IMR-90 (cell line): ENCODE data around the gene TMEM117. TPM values are rescaled to one million over a fixed set of nuclear protein-coding genes. Genes with fewer than 3 reads are reported as not detected.

Source experiments
- ATAC-seq: fragments of 200-7000 bp; cut with Tn5 transposase; 2 replicates; pipeline ENCODE4 v1.9.1; 2020; ENCODE audit warnings: low read depth, mild to moderate bottlenecking, moderate library complexity
- BruUV-seq: library from RNA; stranded (reverse); fragments of 400-500 nt; replicated peaks from 2 replicates; lab custom pipeline; 2021; lab: Mats Ljungman, UMichigan
- CTCF ChIA-PET: fragments of 300-600 bp; formaldehyde crosslinking; extraction: SDS; loops from one replicate; lab custom pipeline; 2021; ENCODE audit warnings: antibody characterized with exemption; lab: Yijun Ruan, JAX
- POLR2A ChIA-PET: fragments of 300-600 bp; sonication (Branson Sonifier 250); formaldehyde crosslinking; loops from one replicate; lab custom pipeline; 2022; ENCODE audit warnings: antibody characterized with exemption; ENCODE audit not compliant: unreplicated experiment; lab: Charles Lee
- DNase-seq: peaks from one replicate; pipeline ENCODE4 v3.0.0; 2013
- H2AFZ ChIP-seq: replicated peaks from 2 replicates; pipeline ENCODE3; 2013; ENCODE audit warnings: low read length, mild to moderate bottlenecking; ENCODE audit not compliant: poor library complexity
- H2AK5ac ChIP-seq: 2 replicates; pipeline ENCODE4 v1.6.1; 2013; ENCODE audit warnings: low read depth, low read length, inconsistent platforms
- H2AK9ac ChIP-seq: replicated peaks from 2 replicates; pipeline ENCODE3; 2013; ENCODE audit warnings: mild to moderate bottlenecking, low read depth, low read length, moderate library complexity; ENCODE audit not compliant: poor library complexity
- H2BK120ac ChIP-seq: 2 replicates; pipeline ENCODE4 v1.6.1; 2013; ENCODE audit warnings: low read depth, low read length, inconsistent platforms
- H2BK15ac ChIP-seq: 3 replicates; pipeline ENCODE4 v1.6.1; 2013; ENCODE audit warnings: low read depth, low read length, inconsistent platforms
- H2BK20ac ChIP-seq: 2 replicates; pipeline ENCODE4 v1.6.1; 2013; ENCODE audit warnings: low read depth, mild to moderate bottlenecking, inconsistent platforms, low read length, moderate library complexity
- H2BK5ac ChIP-seq: 2 replicates; pipeline ENCODE4 v1.6.1; 2013; ENCODE audit warnings: mild to moderate bottlenecking, low read depth, low read length, inconsistent platforms; ENCODE audit not compliant: poor library complexity, severe bottlenecking
- H3K14ac ChIP-seq: replicated peaks from 2 replicates; pipeline ENCODE4 v1.6.1; 2013; ENCODE audit warnings: low read depth, low read length, inconsistent platforms
- H3K18ac ChIP-seq: 2 replicates; pipeline ENCODE4 v1.6.1; 2013; ENCODE audit warnings: low read depth, low read length, control low read depth
- H3K23ac ChIP-seq: 2 replicates; pipeline ENCODE4 v1.6.1; 2013; ENCODE audit warnings: low read depth, low read length, inconsistent platforms
- H3K27ac ChIP-seq: 2 replicates; pipeline ENCODE4 v1.5.1; 2013; ENCODE audit warnings: mild to moderate bottlenecking, control low read depth, low read length; ENCODE audit not compliant: insufficient read depth
- H3K27me3 ChIP-seq: 2 replicates; pipeline ENCODE4 v1.6.1; 2013; ENCODE audit warnings: low read length; ENCODE audit not compliant: control insufficient read depth, insufficient read depth
- H3K36me3 ChIP-seq: 2 replicates; pipeline ENCODE4 v1.6.1; 2013; ENCODE audit warnings: low read length, mixed read lengths; ENCODE audit not compliant: control insufficient read depth, insufficient read depth
- H3K4ac ChIP-seq: 2 replicates; pipeline ENCODE4 v1.6.1; 2013; ENCODE audit warnings: low read depth, low read length, inconsistent platforms
- H3K4me1 ChIP-seq: 2 replicates; pipeline ENCODE4 v1.6.1; 2013; ENCODE audit warnings: low read length, mixed read lengths; ENCODE audit not compliant: control insufficient read depth, insufficient read depth
- H3K4me2 ChIP-seq: 2 replicates; pipeline ENCODE4 v1.6.1; 2013; ENCODE audit warnings: low read depth, mild to moderate bottlenecking, control low read depth, low read length, moderate library complexity
- H3K4me3 ChIP-seq: 2 replicates; pipeline ENCODE4 v1.5.1; 2013; ENCODE audit warnings: low read depth, mild to moderate bottlenecking, control low read depth, low read length, moderate library complexity; ENCODE audit not compliant: insufficient read depth
- H3K56ac ChIP-seq: 2 replicates; pipeline ENCODE4 v1.6.1; 2013; ENCODE audit warnings: low read length, inconsistent platforms; ENCODE audit not compliant: insufficient read depth; ENCODE audit errors: extremely low read depth
- H3K79me1 ChIP-seq, 2 experiments: 2 replicates each; pipeline ENCODE4 v1.6.1; 2013; ENCODE audit warnings: low read length in 2 of 2, inconsistent platforms in 1 of 2, low read depth in 1 of 2
- H3K9ac ChIP-seq: 2 replicates; pipeline ENCODE4 v1.6.1; 2013; ENCODE audit warnings: low read depth, low read length, control low read depth
- H3K9me1 ChIP-seq: 2 replicates; pipeline ENCODE4 v1.6.1; 2013; ENCODE audit warnings: low read length, inconsistent platforms; ENCODE audit not compliant: insufficient read depth
- H3K9me3 ChIP-seq: 2 replicates; pipeline ENCODE4 v1.6.1; 2013; ENCODE audit warnings: low read length; ENCODE audit not compliant: control insufficient read depth, insufficient read depth
- H4K20me1 ChIP-seq: 2 replicates; pipeline ENCODE4 v1.6.1; 2013; ENCODE audit warnings: low read length, inconsistent platforms; ENCODE audit not compliant: insufficient read depth
- H4K5ac ChIP-seq: 2 replicates; pipeline ENCODE4 v1.6.1; 2013; ENCODE audit warnings: mild to moderate bottlenecking, low read depth, low read length, control low read depth
- H4K8ac ChIP-seq, 2 experiments: 2 replicates each; pipeline ENCODE4 v1.6.1; 2013; ENCODE audit warnings: low read depth in 2 of 2, low read length in 2 of 2, control low read depth in 1 of 2, inconsistent platforms in 1 of 2
- H4K91ac ChIP-seq: 2 replicates; pipeline ENCODE4 v1.6.1; 2013; ENCODE audit warnings: low read depth, low read length, inconsistent platforms; ENCODE audit not compliant: insufficient read depth
- BHLHE40 ChIP-seq: fragments of 150-350 bp; IDR thresholded peaks from 2 replicates; pipeline ENCODE4 v1.6.1; 2016; ENCODE audit warnings: mild to moderate bottlenecking, low read depth, low read length
- CEBPB ChIP-seq: IDR thresholded peaks from 2 replicates; pipeline ENCODE4 v1.6.1; 2012; ENCODE audit warnings: low read depth, low read length, improper control_type of control experiment
- MAFK ChIP-seq: IDR thresholded peaks from 2 replicates; pipeline ENCODE4 v1.6.1; 2012; ENCODE audit warnings: low read depth, low read length, improper control_type of control experiment
- NFE2L2 ChIP-seq: fragments of 150-350 bp; IDR thresholded peaks from 2 replicates; pipeline ENCODE4 v1.6.1; 2016; ENCODE audit warnings: low read depth, mild to moderate bottlenecking, low read length
- RCOR1 ChIP-seq: IDR thresholded peaks from 2 replicates; pipeline ENCODE4 v1.6.1; 2012; ENCODE audit warnings: mild to moderate bottlenecking, low read length, improper control_type of control experiment; ENCODE audit not compliant: insufficient replicate concordance
- WGBS, 2 experiments: methylation state at CpG; one replicate each; pipeline versions ENCODE4 v1.1.5 to v1.1.7; 2013; ENCODE audit warnings: missing lambda C conversion rate in 2 of 2; ENCODE audit not compliant: insufficient read length in 1 of 2; ENCODE audit errors: extremely low coverage in 2 of 2; 5-methylcytosine and 5-hydroxymethylcytosine counted together
- dilution Hi-C: fragments of 300-500 bp; cut with HindIII; formaldehyde crosslinking; loops from one replicate; pipeline ENCODE4 v1.14.3; 2018; ENCODE audit warnings: low sequenced_read_pairs; ENCODE audit not compliant: unreplicated experiment
- in situ Hi-C: fragments of 300-500 bp; cut with MboI; formaldehyde crosslinking; loops from 3 replicates; pipeline ENCODE4 v1.14.3; 2019; ENCODE audit warnings: low sequenced_read_pairs, inconsistent platforms, mixed read lengths
- intact Hi-C: fragments of 100-400 bp; cut with micrococcal nuclease; formaldehyde crosslinking; loops from 2 replicates; pipeline ENCODE4 v1.10.0; 2022
- polyA plus RNA-seq, 3 experiments: library from polyadenylated mRNA; depleted of rRNA; stranded (reverse); fragments of >200 nt; gene quantifications; 2 replicates each; pipeline ENCODE4 v1.2.3, GENCODE V29; 2012; ENCODE audit warnings: low replicate concordance in 1 of 3
- total RNA-seq: library from RNA; depleted of rRNA; stranded (reverse); fragments of >200 nt; gene quantifications from 2 replicates; pipeline ENCODE4 v1.2.3, GENCODE V29; 2012
- TF ChIP-seq, protein P1 (sequence below): conservative IDR thresholded peaks from 2 replicates; pipeline ENCODE4 v1.5.1; 2012; ENCODE audit warnings: mild to moderate bottlenecking, low read depth, low read length, improper control_type of control experiment

TMEM117 gene
- total and polyA plus RNA-seq, 2 of the 4 experiments (the other 2 are of a cell fraction), result 8.7 to 21.0 TPM

DNA sequence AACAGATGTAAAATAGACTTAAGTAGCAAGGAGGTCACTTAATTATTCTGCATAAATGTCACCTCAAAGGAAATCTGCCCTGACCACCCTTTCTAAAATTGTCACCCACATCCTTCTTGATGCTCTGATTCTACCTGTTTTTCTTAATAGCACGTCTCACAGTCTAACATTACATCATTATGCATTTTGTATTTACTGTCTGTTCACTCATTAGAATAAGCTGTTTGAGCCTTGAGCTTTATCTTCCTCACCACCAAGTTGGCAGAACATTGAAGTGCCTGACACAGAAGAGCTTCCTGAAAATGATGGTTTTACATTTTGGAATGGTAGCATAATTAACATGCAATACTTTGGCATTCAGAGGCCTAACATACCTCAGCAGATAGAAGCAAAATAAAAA lies 8.8 kb upstream of the TMEM117 start:
- Histone ChIP-seq H3K56ac (no peak overlapping the region), H3K4me1 (peaks cover 2% of the 10 kb centered on the region; the same call in 1 of the 2 replicates), H3K4me2 (no peak overlapping the region), H4K8ac (no peak overlapping the region), H2BK15ac (no peak overlapping the region), H4K91ac (no peak overlapping the region), H3K4me3 (no peak overlapping the region), H2AFZ (no peak overlapping the region), H4K5ac (no peak overlapping the region), H3K36me3 (no peaks in the 10 kb centered on the region), H3K18ac (no peak overlapping the region), H3K4ac (no peak overlapping the region), H2AK5ac (no peak overlapping the region), H3K27me3 (no peaks in the 10 kb centered on the region), H3K79me1 (no peaks in the 10 kb centered on the region), H3K9ac (no peak overlapping the region), H2AK9ac (no peak overlapping the region), H3K9me1 (no peaks in the 10 kb centered on the region), H3K23ac (no peak overlapping the region), H4K20me1 (no peaks in the 10 kb centered on the region), H2BK120ac (no peak overlapping the region), H2BK20ac (no peak overlapping the region), H3K14ac (no peak overlapping the region), H3K9me3 (no peaks in the 10 kb centered on the region), H2BK5ac (no peak overlapping the region), H3K27ac (no peak overlapping the region)
- no peak for DNase-seq
- in situ Hi-C loops, result no loop called here
- no CpG with 5 or more reads among the region's 1 CpG for WGBS, 2 experiments
- ATAC-seq, result no peak
- POLR2A ChIA-PET, result no interaction called here
- intact Hi-C loops, result no loop called here
- dilution Hi-C loops, result no loop called here
- TF ChIP-seq MAFK (no peak), BHLHE40 (no peak), NFE2L2 (no peak), RCOR1 (no peak), CEBPB (no peak)
- TF ChIP-seq, protein P1, sequence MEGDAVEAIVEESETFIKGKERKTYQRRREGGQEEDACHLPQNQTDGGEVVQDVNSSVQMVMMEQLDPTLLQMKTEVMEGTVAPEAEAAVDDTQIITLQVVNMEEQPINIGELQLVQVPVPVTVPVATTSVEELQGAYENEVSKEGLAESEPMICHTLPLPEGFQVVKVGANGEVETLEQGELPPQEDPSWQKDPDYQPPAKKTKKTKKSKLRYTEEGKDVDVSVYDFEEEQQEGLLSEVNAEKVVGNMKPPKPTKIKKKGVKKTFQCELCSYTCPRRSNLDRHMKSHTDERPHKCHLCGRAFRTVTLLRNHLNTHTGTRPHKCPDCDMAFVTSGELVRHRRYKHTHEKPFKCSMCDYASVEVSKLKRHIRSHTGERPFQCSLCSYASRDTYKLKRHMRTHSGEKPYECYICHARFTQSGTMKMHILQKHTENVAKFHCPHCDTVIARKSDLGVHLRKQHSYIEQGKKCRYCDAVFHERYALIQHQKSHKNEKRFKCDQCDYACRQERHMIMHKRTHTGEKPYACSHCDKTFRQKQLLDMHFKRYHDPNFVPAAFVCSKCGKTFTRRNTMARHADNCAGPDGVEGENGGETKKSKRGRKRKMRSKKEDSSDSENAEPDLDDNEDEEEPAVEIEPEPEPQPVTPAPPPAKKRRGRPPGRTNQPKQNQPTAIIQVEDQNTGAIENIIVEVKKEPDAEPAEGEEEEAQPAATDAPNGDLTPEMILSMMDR, result no peak
- CTCF ChIA-PET, result no interaction called here
- no TSS peak for BruUV-seq
